Parathyroid adenoma (tissue), 2 donors: ENCODE data around the gene ESRRG.

Source experiments
- H2AFZ ChIP-seq: fragments of 300-600 bp; sonication (generic); one replicate; pipeline ENCODE4 v1.7.0; 2017; ENCODE audit warnings: antibody characterized with exemption, mild to moderate bottlenecking
- H3K27ac ChIP-seq: fragments of 300-600 bp; sonication (generic); one replicate; pipeline ENCODE4 v1.7.0; 2017
- H3K27me3 ChIP-seq: fragments of 300-600 bp; sonication (generic); one replicate; pipeline ENCODE4 v1.7.0; 2017; ENCODE audit warnings: low read length; ENCODE audit not compliant: control insufficient read depth, insufficient read depth
- H3K36me3 ChIP-seq: fragments of 300-600 bp; sonication (generic); one replicate; pipeline ENCODE4 v1.7.0; 2017; ENCODE audit warnings: low read length; ENCODE audit not compliant: control insufficient read depth, insufficient read depth
- H3K4me1 ChIP-seq: fragments of 300-600 bp; sonication (generic); one replicate; pipeline ENCODE4 v1.7.0; 2017; ENCODE audit warnings: control low read depth
- H3K4me2 ChIP-seq: fragments of 300-600 bp; sonication (generic); one replicate; pipeline ENCODE4 v1.7.0; 2017; ENCODE audit warnings: low read length
- H3K4me3 ChIP-seq: fragments of 300-600 bp; sonication (generic); one replicate; pipeline ENCODE4 v1.7.0; 2017; ENCODE audit warnings: low read depth, low read length
- H3K79me2 ChIP-seq: fragments of 300-600 bp; sonication (generic); one replicate; pipeline ENCODE4 v1.7.0; 2017; ENCODE audit warnings: control low read depth
- H3K9ac ChIP-seq: fragments of 300-600 bp; sonication (generic); one replicate; pipeline ENCODE4 v1.7.0; 2017; ENCODE audit warnings: mild to moderate bottlenecking
- H3K9me3 ChIP-seq: fragments of 300-600 bp; sonication (generic); one replicate; pipeline ENCODE4 v1.7.0; 2017; ENCODE audit warnings: low read length; ENCODE audit not compliant: control insufficient read depth
- CTCF ChIP-seq: fragments of 300-600 bp; sonication (generic); IDR thresholded peaks from one replicate; pipeline ENCODE4 v1.7.0; 2017; ENCODE audit warnings: antibody characterized with exemption, mild to moderate bottlenecking
- donor health status: primary hyperparathyroidism.

Gene ESRRG

DNA sequence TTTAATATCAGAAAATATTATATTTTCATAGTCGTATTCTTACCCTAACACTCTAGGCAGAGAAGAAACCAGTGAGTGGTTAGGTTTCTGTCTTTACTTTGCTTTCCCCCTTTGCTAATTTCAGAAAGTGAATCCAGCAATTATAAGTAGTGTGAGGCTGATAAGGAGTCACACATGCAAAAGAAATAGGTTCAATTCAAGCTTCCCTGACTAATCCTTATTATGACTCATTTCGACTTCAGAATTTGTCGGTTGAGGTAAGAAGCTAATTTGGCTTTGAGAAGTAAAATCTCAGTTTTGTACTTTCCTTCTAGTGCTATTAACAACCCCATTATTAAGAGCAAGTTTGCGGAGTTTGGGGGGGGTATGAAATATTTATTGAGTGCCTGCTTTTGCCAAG is 22.4 kb downstream of the ESRRG start:
- no peaks in the 10 kb centered on the region for H3K9me3 ChIP-seq
- H3K27me3 ChIP-seq, result no peaks in the 10 kb centered on the region
- no peaks in the 10 kb centered on the region for H3K36me3 ChIP-seq
- H3K9ac ChIP-seq, result no peak overlapping the region
- no peaks in the 10 kb centered on the region for H3K4me1 ChIP-seq
- TF ChIP-seq CTCF, result no peak
- no peak overlapping the region for H3K4me3 ChIP-seq
- H2AFZ ChIP-seq, result no peak overlapping the region
- H3K79me2 ChIP-seq, result no peaks in the 10 kb centered on the region
- H3K4me2 ChIP-seq, result no peak overlapping the region
- no peak overlapping the region for H3K27ac ChIP-seq

DNA sequence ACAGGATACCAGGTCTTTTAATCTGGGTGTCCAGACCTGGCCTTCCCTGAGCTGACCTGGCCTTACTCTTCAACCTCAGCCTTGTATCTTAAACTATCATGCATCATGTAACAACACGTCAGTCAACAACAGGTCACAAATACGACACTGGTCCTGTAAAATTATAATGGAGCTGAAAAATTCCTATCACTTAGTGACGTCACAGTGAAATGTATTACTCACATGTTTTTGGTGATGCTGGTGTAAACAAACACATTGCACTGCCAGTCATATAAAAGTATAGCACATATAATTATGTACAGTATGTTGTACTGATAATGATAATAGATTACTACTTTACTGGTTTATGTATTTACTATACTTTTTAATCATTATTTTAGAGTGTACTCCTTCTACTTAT is 31.5 kb downstream of the ESRRG start:
- Histone ChIP-seq H3K27ac (no peak overlapping the region), H3K4me3 (no peak overlapping the region), H3K9ac (no peak overlapping the region), H3K9me3 (no peaks in the 10 kb centered on the region), H3K36me3 (no peaks in the 10 kb centered on the region), H2AFZ (no peak overlapping the region), H3K4me1 (no peaks in the 10 kb centered on the region), H3K27me3 (no peaks in the 10 kb centered on the region), H3K4me2 (no peak overlapping the region), H3K79me2 (no peaks in the 10 kb centered on the region)
- TF ChIP-seq CTCF, result no peak

DNA sequence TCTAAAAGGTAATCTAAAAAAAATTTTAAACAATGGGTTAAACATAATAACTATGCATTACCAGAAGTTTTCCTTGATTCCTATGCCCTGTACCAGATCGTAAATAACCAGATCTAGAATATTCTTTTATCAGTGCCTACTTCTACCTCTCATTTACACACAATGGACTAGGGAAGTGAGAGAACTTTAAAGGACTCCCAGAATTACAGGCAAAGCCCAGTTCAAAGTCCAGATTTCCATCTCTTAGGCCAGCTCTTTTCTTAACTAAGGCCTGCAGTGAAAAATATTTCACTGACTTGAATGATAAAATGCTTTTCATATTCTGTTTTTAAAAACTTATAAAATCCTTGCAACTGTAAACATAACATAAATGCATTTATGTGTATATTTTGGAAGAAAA is 32.6 kb downstream of the ESRRG start:
- no peak overlapping the region for H2AFZ ChIP-seq

DNA sequence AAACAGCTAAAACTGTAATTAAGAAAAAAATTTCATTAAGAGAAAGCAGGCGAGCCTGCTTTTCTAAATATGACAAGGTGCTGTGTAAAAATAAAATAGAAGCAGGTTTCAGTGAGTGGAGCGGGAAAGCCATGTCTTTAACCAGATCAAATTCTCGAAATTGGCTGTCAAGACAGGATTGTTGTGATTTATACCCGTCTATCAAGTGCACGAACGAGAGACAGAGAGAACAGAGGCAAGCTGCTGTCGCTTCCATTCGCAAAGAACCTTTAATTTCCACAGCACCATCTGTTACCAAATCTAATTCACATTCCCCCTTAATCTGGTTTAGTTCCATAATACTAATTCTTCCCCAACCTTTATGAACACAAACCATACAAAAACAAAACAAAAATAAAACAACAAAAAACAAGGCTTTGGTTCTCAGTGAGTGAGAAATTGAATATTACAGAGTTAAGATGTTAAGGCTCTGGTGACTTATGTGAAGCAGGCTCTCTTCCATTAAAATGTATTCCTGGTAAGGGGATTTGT is 35.0 kb downstream of the ESRRG start:
- TF ChIP-seq CTCF, result no peak
- no peaks in the 10 kb centered on the region for H3K9me3 ChIP-seq
- H3K27me3 ChIP-seq, result no peaks in the 10 kb centered on the region

More for the DNA sequence above, 32.6 kb downstream of the ESRRG start:
- Histone ChIP-seq H3K4me1 (no peaks in the 10 kb centered on the region), H3K27me3 (no peaks in the 10 kb centered on the region), H3K9me3 (no peaks in the 10 kb centered on the region), H3K4me2 (no peak overlapping the region), H3K9ac (no peak overlapping the region), H3K79me2 (no peaks in the 10 kb centered on the region), H3K36me3 (no peaks in the 10 kb centered on the region), H3K27ac (no peak overlapping the region), H3K4me3 (no peak overlapping the region)
- no peak for TF ChIP-seq CTCF

More for the DNA sequence above, 35.0 kb downstream of the ESRRG start:
- Histone ChIP-seq H3K36me3 (no peaks in the 10 kb centered on the region), H3K4me1 (no peaks in the 10 kb centered on the region), H2AFZ (no peak overlapping the region), H3K79me2 (no peaks in the 10 kb centered on the region), H3K4me2 (no peak overlapping the region), H3K27ac (no peak overlapping the region), H3K4me3 (no peak overlapping the region), H3K9ac (no peak overlapping the region)
